Endodermal cell (in vitro differentiated cells): ENCODE data around the gene CASP3. TPM values are rescaled to one million over a fixed set of nuclear protein-coding genes. Genes with fewer than 3 reads are reported as not detected.

Experiments used
- DNase-seq: peaks from one replicate; pipeline ENCODE4 v3.0.0-alpha.2; 2017
- H3K27ac ChIP-seq: 2 replicates; pipeline ENCODE4 v1.5.1; 2013; ENCODE audit warnings: mild to moderate bottlenecking, low read depth, low read length, moderate library complexity
- H3K27me3 ChIP-seq: 2 replicates; pipeline ENCODE4 v1.6.1; 2013; ENCODE audit warnings: mild to moderate bottlenecking, low read length, moderate library complexity; ENCODE audit not compliant: insufficient read depth, control insufficient read depth, poor library complexity, severe bottlenecking
- H3K36me3 ChIP-seq: 2 replicates; pipeline ENCODE4 v1.7.0; 2013; ENCODE audit warnings: mild to moderate bottlenecking, low read length, moderate library complexity; ENCODE audit not compliant: control insufficient read depth, insufficient read depth
- H3K4me1 ChIP-seq: one replicate; pipeline ENCODE4 v1.7.0; 2013; ENCODE audit warnings: low read length; ENCODE audit not compliant: control insufficient read depth, insufficient read depth
- H3K4me3 ChIP-seq: 2 replicates; pipeline ENCODE4 v1.5.1; 2013; ENCODE audit warnings: mild to moderate bottlenecking, low read length, moderate library complexity
- H3K9ac ChIP-seq: 2 replicates; pipeline ENCODE4 v1.6.1; 2013; ENCODE audit warnings: mild to moderate bottlenecking, low read length, moderate library complexity; ENCODE audit not compliant: poor library complexity, severe bottlenecking; ENCODE audit errors: extremely low read depth
- H3K9me3 ChIP-seq: 2 replicates; pipeline ENCODE4 v1.6.1; 2013; ENCODE audit warnings: mild to moderate bottlenecking, low read length, moderate library complexity; ENCODE audit not compliant: control insufficient read depth
- H3K27ac Mint-ChIP-seq: 2 replicates; pipeline ENCODE4 v1.8.0; 2020; ENCODE audit warnings: mixed read lengths
- H3K27me3 Mint-ChIP-seq: 2 replicates; pipeline ENCODE4 v1.8.0; 2021; ENCODE audit warnings: mild to moderate bottlenecking, mixed read lengths; ENCODE audit not compliant: insufficient read depth
- H3K36me3 Mint-ChIP-seq: 2 replicates; pipeline ENCODE4 v1.8.0; 2020; ENCODE audit warnings: low read depth, mixed read lengths
- H3K4me1 Mint-ChIP-seq: 2 replicates; pipeline ENCODE4 v1.8.0; 2020; ENCODE audit warnings: mixed read lengths
- H3K4me3 Mint-ChIP-seq: 2 replicates; pipeline ENCODE4 v1.8.0; 2020; ENCODE audit warnings: mild to moderate bottlenecking, moderate library complexity, mixed read lengths
- H3K9me3 Mint-ChIP-seq: 2 replicates; pipeline ENCODE4 v1.8.0; 2020; ENCODE audit warnings: mild to moderate bottlenecking, mixed read lengths
- WGBS, 2 experiments: methylation state at CpG; one replicate each; pipeline versions ENCODE4 v1.1.5 to v1.1.7; 2013; ENCODE audit warnings: missing lambda C conversion rate in 2 of 2, mixed read lengths in 1 of 2; ENCODE audit not compliant: insufficient coverage in 1 of 2, insufficient read length in 1 of 2; 5-methylcytosine and 5-hydroxymethylcytosine counted together
- total RNA-seq, 2 donors: library from RNA; stranded (reverse); fragmentation: NEBNext Ultra II Directional in 1 of 2; extraction: Animal tissue kit (Norgen Biotek cat#: 25700) in 1 of 2; gene quantifications; 2 replicates in 1 of 2; 3 replicates in 1 of 2; pipeline ENCODE4 v1.2.1, GENCODE V29; 2021
- TF ChIP-seq, protein P1 (sequence below): fragments of 200-600 bp; sonication (generic); conservative IDR thresholded peaks from 2 replicates; pipeline ENCODE4 v1.5.0; 2021; ENCODE audit warnings: antibody characterized with exemption, mild to moderate bottlenecking

Gene CASP3
- total RNA-seq, 2 donors from 2014 or later = 49.8 to 62.9 TPM

DNA sequence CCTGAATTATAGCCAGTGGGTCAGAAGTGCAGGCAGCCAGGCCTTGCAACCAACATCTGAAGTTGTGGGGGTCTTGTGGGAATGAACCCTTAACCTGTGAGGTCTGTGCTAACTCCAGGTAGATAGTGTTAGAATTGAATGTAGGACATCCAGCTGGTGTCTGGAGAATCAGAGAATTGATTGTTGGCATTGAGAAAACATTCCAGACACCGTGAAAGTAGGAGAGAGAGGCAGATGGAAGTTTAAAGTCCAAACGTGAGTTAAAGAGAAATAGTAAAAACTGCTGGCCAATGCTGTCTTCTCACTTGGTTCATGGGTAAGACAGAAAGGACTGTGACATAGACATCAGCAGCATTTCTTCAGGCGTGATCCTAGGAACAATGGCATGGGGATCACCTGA lies 27.7 kb downstream of the CASP3 start:
- Mint-ChIP-seq H3K27me3 (no peaks in the 10 kb centered on the region), H3K27ac (no peak overlapping the region), H3K36me3 (peaks cover 44% of the 10 kb centered on the region), H3K9me3 (peaks cover 34% of the 10 kb centered on the region), H3K4me1 (peaks cover 5% of the 10 kb centered on the region), H3K4me3 (no peak overlapping the region)
- DNase-seq = no peak
- Histone ChIP-seq H3K36me3 (peaks cover 4% of the 10 kb centered on the region), H3K4me1 (no peaks in the 10 kb centered on the region), H3K27me3 (no peaks in the 10 kb centered on the region), H3K4me3 (no peak overlapping the region), H3K9ac (no peak overlapping the region), H3K9me3 (peaks cover 14% of the 10 kb centered on the region), H3K27ac (no peak overlapping the region)
- WGBS, 2 experiments = 87 to 93% methylated on average over 3 of the region's 3 CpGs
- TF ChIP-seq, protein P1, sequence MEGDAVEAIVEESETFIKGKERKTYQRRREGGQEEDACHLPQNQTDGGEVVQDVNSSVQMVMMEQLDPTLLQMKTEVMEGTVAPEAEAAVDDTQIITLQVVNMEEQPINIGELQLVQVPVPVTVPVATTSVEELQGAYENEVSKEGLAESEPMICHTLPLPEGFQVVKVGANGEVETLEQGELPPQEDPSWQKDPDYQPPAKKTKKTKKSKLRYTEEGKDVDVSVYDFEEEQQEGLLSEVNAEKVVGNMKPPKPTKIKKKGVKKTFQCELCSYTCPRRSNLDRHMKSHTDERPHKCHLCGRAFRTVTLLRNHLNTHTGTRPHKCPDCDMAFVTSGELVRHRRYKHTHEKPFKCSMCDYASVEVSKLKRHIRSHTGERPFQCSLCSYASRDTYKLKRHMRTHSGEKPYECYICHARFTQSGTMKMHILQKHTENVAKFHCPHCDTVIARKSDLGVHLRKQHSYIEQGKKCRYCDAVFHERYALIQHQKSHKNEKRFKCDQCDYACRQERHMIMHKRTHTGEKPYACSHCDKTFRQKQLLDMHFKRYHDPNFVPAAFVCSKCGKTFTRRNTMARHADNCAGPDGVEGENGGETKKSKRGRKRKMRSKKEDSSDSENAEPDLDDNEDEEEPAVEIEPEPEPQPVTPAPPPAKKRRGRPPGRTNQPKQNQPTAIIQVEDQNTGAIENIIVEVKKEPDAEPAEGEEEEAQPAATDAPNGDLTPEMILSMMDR = no peak

DNA sequence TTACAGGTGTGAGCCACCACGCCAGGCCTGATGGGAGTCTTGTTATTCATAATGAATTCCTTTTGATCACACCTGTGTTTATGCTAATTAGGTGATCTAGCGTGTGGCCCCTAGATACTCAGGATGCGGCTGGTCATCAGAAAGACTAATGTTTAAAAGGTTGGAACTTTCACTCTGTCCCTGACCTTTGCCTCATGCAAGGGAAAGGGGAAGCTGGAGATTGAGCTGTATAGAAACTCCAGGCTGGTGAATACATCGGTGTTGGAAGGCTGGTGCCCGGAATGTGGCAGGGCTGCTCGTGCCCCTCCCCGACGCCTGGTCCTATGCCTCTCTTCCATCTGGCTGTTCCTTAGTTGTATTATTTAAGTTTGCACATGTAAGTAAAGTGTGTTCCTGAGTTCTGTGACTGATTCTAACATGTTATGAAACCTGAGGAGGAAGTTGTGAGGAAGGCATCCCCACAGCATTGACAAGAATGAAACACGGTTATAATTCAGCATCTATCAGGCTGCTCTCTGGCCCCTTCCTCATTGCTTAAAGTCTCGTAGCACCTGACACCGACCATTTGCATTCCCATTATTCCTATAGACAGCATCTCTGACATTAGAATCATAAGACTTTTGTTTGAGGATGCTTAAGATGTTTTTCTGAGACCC lies 28.9 kb downstream of the CASP3 start:
- Histone ChIP-seq H3K27ac (no peak overlapping the region), H3K4me3 (no peak overlapping the region), H3K27me3 (no peaks in the 10 kb centered on the region), H3K36me3 (no peaks in the 10 kb centered on the region), H3K4me1 (no peaks in the 10 kb centered on the region), H3K9ac (no peak overlapping the region), H3K9me3 (peaks cover 26% of the 10 kb centered on the region)
- 88 to 94% methylated on average over 6 to 11 of the region's 11 CpGs for WGBS, 2 experiments
- no peaks in the 10 kb centered on the region for H3K27me3 Mint-ChIP-seq
- H3K27ac Mint-ChIP-seq = no peak overlapping the region
- no peak overlapping the region for H3K4me3 Mint-ChIP-seq
- H3K36me3 Mint-ChIP-seq = peaks cover 34% of the 10 kb centered on the region
- TF ChIP-seq, protein P1 = no peak
- H3K4me1 Mint-ChIP-seq = no peaks in the 10 kb centered on the region
- DNase-seq = no peak
- peaks cover 31% of the 10 kb centered on the region for H3K9me3 Mint-ChIP-seq

DNA sequence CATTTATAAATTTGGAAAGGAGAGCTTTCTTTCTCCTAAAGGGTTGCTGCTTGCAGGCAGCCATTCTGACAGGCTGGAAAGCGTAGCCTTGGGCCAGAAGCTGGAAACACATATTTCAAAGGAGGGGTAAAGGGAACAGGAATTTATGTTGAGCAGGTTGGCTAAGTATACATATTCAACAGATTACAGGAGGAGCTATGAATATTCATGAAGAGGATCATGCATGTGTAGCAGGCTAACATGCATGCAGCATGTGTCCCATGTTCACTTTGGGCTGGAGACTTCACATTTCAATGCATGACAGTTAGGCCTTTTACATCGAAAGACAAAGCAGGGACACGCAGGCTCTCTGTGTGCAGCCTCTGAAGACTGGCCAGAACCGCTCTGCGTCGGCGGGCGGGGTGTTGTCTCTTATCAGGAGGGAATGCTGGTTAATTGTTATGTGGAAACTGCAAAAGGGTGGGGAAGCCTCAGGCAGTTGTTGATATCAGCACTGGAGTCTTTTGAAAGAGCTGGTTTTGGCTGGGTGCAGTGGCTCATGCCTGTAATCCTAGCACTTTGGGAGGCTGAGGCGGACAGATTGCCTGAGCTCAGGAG lies 31.5 kb downstream of the CASP3 start:
- DNase-seq = peak; percentile 66
- Mint-ChIP-seq H3K4me3 (no peak overlapping the region), H3K27ac (no peak overlapping the region), H3K4me1 (no peaks in the 10 kb centered on the region), H3K27me3 (no peaks in the 10 kb centered on the region), H3K9me3 (peaks cover 52% of the 10 kb centered on the region), H3K36me3 (peaks cover 28% of the 10 kb centered on the region)
- Histone ChIP-seq H3K9ac (no peak overlapping the region), H3K27ac (no peak overlapping the region), H3K4me1 (no peaks in the 10 kb centered on the region), H3K9me3 (peaks cover 43% of the 10 kb centered on the region), H3K36me3 (no peaks in the 10 kb centered on the region), H3K27me3 (no peaks in the 10 kb centered on the region), H3K4me3 (peak overlapping the region; percentile 40)
- TF ChIP-seq, protein P1 = no peak
- 89% methylated on average over 8 to 9 of the region's 9 CpGs for WGBS, 2 experiments
